ENCODE measurements around the gene SUPV3L1.

SUPV3L1 gene

DNA sequence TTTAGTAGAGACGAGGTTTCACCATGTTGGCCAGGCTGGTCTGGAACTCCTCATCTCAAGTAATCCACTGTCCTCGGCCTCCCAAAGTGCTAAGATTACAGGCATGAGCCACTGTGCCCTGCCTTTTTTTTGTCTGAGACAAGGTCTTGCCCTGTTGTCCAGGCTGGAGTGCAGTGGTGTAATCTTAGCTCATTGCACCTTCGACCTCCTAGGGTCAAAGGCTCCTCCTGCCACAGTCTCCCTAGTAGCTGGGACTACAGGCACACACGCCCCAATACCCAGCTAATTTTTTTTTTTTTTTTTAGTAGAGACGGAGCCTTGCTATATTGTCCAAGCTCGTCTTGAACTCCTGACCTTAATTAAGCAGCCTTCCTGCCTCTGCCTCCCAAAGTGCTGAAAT is 26.8 kb upstream of the SUPV3L1 start:
- H3K9me3 ChIP-seq (ENCODE audit: low read length): no peaks in the 10 kb centered on the region
- H3K27ac ChIP-seq (ENCODE audit: low read depth, low read length, poor library complexity, severe bottlenecking): no peak overlapping the region
- H2AFZ ChIP-seq (ENCODE audit: low read length): no peak overlapping the region
- H3K4me3 ChIP-seq (ENCODE audit: low read depth, low read length, poor library complexity, severe bottlenecking): no peak overlapping the region
- no peaks in the 10 kb centered on the region for H4K20me1 ChIP-seq (ENCODE audit: insufficient read depth, low read length)
- H3K4me2 ChIP-seq (ENCODE audit: low read length): no peak overlapping the region
- H3K79me2 ChIP-seq (ENCODE audit: insufficient read depth, low read length): no peaks in the 10 kb centered on the region
- no peak overlapping the region for H3K9ac ChIP-seq (ENCODE audit: low read length)
- no peaks in the 10 kb centered on the region for H3F3A ChIP-seq (ENCODE audit: insufficient read depth, low read length)
- no peaks in the 10 kb centered on the region for H3K27me3 ChIP-seq (ENCODE audit: insufficient read depth, low read length)
- H3K4me1 ChIP-seq (ENCODE audit: insufficient read depth, low read length, severe bottlenecking): no peaks in the 10 kb centered on the region
- peaks cover 12% of the 10 kb centered on the region; the same call in 1 of the 2 replicates for H3K36me3 ChIP-seq (ENCODE audit: insufficient read depth, low read length)
- TF ChIP-seq EZH2 (IDR thresholded peaks at IDR 0.05; ENCODE audit: borderline replicate concordance, low read length): no peak
- H3K9me2 ChIP-seq (ENCODE audit: low read depth, low read length): no peaks in the 10 kb centered on the region

DNA sequence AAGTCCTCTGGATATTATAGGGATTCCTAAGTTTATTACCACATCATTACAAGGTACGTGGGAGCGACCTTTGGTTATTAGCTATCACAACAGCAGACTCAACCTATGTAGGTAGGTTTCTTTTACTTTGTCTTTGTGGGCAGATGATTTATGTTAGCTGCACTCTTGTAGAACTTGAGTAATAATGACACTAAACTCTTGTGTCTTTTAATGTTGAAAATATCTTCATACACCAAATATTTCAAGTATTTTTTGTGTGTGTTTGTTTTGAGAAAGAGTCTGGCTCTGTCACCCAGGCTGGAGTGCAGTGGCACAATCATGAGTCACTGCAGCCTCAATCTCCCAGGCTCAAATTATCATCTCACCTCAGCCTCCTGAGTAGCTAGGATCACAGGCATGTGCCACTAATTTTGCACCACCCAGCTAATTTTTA is 19.2 kb upstream of the SUPV3L1 start:
- Histone ChIP-seq H3K79me2 (ENCODE audit: insufficient read depth, low read length) (no peaks in the 10 kb centered on the region), H3K27ac (ENCODE audit: low read depth, low read length, poor library complexity, severe bottlenecking) (no peak overlapping the region), H3K27me3 (ENCODE audit: insufficient read depth, low read length) (no peaks in the 10 kb centered on the region), H3K4me1 (ENCODE audit: insufficient read depth, low read length, severe bottlenecking) (no peaks in the 10 kb centered on the region), H3K4me3 (ENCODE audit: low read depth, low read length, poor library complexity, severe bottlenecking) (no peak overlapping the region), H3K9ac (ENCODE audit: low read length) (no peak overlapping the region), H4K20me1 (ENCODE audit: insufficient read depth, low read length) (no peaks in the 10 kb centered on the region), H3K9me3 (ENCODE audit: low read length) (no peaks in the 10 kb centered on the region), H3K9me2 (ENCODE audit: low read depth, low read length) (no peaks in the 10 kb centered on the region), H3F3A (ENCODE audit: insufficient read depth, low read length) (no peaks in the 10 kb centered on the region), H2AFZ (ENCODE audit: low read length) (no peak overlapping the region), H3K36me3 (ENCODE audit: insufficient read depth, low read length) (peaks cover 29% of the 10 kb centered on the region), H3K4me2 (ENCODE audit: low read length) (no peak overlapping the region)
- TF ChIP-seq EZH2 (IDR thresholded peaks at IDR 0.05; ENCODE audit: borderline replicate concordance, low read length) (no peak), CTCF (IDR thresholded peaks at IDR 0.05; ENCODE audit: low read length) (no peak)

GRCh38 chr10:69168493-69168892 is 11.5 kb upstream of the SUPV3L1 start:
- H3K27ac ChIP-seq (ENCODE audit: low read depth, low read length, poor library complexity, severe bottlenecking): no peak overlapping the region
- no peak for TF ChIP-seq EZH2 (IDR thresholded peaks at IDR 0.05; ENCODE audit: borderline replicate concordance, low read length)
- no peak for TF ChIP-seq CTCF (IDR thresholded peaks at IDR 0.05; ENCODE audit: low read length)
- H4K20me1 ChIP-seq (ENCODE audit: insufficient read depth, low read length): no peaks in the 10 kb centered on the region
- no peak overlapping the region for H2AFZ ChIP-seq (ENCODE audit: low read length)
- H3K4me2 ChIP-seq (ENCODE audit: low read length): no peak overlapping the region
- no peak overlapping the region for H3K9ac ChIP-seq (ENCODE audit: low read length)
- H3F3A ChIP-seq (ENCODE audit: insufficient read depth, low read length): no peaks in the 10 kb centered on the region; the same call in 1 of the 2 replicates
- H3K27me3 ChIP-seq (ENCODE audit: insufficient read depth, low read length): no peaks in the 10 kb centered on the region
- no peak overlapping the region for H3K4me3 ChIP-seq (ENCODE audit: low read depth, low read length, poor library complexity, severe bottlenecking)
- no peaks in the 10 kb centered on the region for H3K9me2 ChIP-seq (ENCODE audit: low read depth, low read length)
- no peaks in the 10 kb centered on the region for H3K9me3 ChIP-seq (ENCODE audit: low read length)
- H3K4me1 ChIP-seq (ENCODE audit: insufficient read depth, low read length, severe bottlenecking): no peaks in the 10 kb centered on the region
- H3K79me2 ChIP-seq (ENCODE audit: insufficient read depth, low read length): no peaks in the 10 kb centered on the region; the same call in 1 of the 2 replicates
- H3K36me3 ChIP-seq (ENCODE audit: insufficient read depth, low read length): peaks cover 48% of the 10 kb centered on the region
